HG02798 (cell line): ENCODE data around the gene SKAP1.
"Not testable (repeated sequence)": the region's sequence is repeated elsewhere in the genome, so short reads cannot be mapped to it uniquely, and the experiment has no call there.

ENCODE experiments used
- ATAC-seq: cut with Tn5 transposase; IDR thresholded peaks from one replicate; pipeline ENCODE4 v1.9.1; 2021; ENCODE audit warnings: mild to moderate bottlenecking; ENCODE audit not compliant: unreplicated experiment, poor library complexity

Gene SKAP1

DNA sequence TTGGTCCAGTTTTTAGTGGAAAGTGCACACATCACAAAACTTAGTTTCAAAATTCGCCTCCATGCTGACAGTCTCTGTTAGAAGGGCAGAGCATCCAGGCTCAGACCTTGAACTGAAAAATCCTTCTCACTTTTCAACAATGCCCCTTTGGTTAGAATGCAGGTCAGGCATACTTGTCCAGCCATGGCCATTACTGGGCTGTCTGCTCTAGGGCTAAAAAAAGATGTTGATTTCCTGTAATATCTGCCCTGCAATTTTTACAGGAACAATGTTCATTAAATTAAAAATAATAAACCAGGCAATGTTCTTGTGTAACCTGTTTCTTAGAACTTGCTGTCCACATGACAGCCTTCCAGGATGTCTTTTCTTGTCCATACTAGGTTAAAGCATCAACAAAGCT lies 200.1 kb downstream of the SKAP1 start:
- ATAC-seq: no peak

DNA sequence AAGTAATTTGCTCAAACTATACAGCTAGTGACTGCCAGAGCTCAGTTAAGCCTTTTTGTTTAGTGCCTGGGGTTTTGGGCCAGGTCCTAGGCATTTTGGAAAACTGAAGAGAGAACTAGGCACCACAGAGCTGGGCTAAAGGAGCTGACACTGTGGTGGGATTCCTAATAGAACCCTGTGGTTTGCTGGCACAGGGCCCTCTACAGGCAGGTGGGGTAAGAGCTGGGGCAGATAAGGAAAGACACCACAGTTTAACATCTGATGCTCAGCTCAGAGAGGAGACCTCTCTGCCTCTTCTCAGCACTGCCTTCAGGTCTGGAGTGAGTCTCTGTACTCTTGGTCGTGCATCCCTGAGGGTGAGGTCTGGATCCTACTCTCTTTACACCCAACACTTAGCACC lies 201.3 kb downstream of the SKAP1 start:
- ATAC-seq: no peak

DNA sequence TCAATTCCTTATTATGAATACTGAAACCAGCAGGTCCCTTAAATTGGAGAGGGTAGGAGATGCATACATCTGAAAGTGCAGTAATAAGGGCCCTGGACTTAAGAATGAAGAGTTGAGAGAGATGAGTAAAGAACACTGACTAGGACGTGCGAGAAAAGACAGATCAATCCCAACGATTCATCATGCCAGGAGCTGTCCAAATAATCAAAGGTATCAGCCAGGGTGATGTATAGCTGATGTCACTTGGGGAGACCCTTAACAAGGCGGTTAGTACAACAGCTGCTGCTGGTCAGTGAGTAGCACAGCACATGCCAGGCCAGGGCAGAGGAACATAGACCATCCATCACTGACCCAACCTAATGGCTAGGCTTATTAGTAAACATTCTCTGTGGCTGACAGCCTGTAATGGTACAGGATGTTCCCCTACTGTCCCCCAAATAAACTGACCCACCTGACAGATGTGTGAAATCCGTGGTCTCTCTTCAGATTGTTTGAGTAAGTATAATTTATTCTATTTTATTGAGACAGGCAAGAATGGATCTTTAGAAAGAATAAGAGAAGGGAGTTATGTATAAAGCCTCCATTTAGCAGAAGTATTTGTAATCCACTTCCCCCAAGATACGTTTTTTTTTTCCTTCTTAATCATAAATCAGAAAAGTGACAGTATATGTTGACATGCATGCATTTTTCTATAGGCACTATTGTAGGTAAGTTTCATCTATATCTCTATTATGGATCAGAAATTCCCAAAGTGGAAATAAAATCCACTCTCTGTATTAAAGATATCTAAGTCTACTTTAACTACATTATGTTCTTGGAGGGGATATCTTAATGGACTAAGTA lies 204.1 kb downstream of the SKAP1 start:
- no peak for ATAC-seq

DNA sequence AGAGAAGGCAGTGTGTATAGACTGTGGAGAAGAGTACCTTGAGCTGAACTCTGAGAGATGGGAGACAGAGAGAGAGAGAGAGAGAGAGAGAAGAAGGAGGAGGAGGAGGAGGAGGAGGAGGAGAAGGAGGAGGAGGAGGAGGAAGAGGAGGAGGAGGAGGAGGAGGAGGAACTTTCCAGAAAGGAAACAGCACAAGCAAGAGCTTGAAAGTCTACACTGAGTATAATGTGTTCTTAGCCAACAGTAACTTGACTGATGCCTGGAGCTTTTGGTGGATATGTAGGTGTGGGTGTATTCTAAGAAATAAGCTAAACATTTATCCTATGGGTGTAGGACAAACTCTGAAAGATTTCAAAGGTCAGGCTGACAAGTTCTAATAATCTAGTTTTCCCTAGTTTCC lies 206.1 kb downstream of the SKAP1 start:
- no peak for ATAC-seq

DNA sequence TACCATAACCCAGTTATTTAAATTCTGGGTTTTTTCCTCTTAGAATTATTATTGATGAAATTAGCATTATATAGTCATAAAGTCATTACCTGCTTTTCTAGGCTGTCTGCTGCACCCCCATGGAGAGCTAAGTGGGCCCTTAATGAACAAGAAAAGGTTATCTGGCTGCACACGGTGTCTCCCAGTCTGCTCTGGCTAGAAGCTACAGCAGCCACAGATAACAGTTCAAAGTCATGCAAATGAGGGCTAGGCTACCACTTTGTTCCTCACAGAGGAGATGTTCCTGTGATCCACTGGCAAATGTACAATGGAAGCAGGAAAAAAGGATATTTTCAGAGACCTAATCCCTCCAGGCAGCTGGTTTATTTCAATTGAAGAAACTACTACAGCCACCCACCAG lies 210.4 kb downstream of the SKAP1 start:
- no peak for ATAC-seq

DNA sequence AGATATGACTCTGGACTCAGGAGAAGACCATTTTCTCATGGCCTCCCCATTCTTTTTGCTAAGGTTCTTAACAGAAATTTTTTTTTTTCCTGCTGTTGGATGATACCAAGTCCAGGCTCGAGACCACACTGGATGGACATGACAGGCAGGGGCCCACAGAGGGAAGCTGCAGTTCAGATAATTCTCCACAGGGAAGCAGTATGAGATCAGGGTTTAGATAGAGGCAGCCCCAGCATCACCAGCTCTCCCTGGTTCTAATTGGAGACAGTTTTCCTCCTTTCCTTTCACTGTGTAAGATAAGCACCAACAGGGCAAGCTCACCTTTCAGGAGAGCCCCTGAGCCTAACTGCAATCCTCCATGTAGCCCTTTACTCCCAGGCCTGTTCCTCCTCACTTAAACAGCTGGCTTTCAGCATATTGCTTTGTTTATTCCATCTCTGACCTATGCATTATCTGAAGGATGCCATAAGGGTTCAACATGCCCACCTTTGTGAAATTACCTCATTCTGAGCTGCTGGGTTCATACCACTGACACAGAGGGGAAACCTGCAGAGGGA lies 214.4 kb downstream of the SKAP1 start:
- ATAC-seq: no peak

DNA sequence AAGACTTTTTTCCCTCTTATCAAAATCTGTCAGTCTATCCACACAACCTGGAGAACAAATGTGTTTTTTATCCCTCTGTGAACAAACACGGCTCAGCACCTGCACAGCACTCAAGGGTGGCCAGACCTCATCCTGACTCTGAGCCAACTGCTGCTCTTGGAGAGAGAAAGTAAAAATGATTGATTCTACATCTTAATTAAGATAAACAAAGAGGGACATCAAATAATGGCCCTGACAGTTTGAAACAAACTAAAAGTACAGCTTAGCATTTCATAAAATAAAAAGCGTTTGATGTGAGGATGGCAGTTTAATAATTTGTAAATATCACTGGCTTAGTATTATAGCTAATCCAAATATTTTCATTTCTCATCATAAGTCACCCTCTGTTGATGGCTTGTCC lies 216.2 kb downstream of the SKAP1 start:
- no peak for ATAC-seq

DNA sequence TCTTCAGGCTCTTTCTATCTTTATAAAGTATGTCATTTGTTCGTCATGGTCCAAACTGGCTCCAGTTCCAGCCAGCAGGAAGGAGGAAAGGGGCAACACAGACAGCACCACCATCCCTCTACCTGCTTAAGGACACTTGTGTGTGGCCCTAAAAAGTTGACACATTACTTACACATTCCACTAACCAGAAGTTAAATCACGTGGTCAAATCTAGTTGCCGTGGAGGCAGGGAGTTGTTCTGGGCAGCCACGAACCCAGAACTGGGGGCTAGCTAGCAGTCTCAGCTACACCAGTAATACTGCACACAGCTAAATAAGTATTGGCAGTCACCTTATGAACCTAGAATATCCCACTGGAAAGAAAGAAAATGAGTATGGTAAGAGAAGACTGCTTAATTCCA lies 218.2 kb downstream of the SKAP1 start:
- ATAC-seq: no peak

DNA sequence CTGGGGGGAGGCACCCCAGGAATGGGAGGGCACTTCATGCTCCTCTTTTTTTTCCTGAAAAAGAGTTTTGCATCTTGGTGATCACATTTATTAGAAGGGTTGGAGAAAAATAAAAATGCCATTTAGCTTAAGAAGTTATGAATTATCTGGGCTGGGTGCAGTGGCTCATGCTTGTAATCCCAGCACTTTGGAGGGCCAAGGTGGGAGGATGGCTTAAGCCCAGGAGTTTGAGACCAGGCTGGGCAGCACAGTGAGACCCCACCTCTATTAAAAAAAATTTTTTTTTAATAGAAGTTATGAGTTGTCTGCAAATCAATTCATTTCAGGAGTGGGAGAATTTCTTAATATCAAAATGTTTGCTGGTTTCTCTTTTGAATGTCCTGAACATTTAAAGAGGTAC lies 219.0 kb downstream of the SKAP1 start:
- no peak for ATAC-seq

DNA sequence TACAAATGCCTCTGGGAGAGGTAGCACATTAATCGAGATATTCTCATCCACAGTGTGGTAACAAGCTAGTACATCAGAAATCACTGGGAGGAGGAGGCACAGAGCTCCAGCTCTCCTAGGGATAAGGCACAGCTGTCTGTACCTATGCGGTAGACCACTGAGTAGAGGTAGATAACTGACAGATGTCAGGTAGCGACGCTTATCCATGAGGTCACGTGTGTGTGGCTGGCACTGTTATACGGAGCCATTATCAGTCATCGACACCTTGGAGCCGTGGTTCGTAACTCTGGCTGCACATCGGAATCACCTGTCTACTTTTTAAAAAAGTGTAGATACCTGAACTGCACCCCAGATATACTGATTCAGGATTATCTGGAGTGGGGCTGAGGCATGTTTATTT lies 220.0 kb downstream of the SKAP1 start:
- ATAC-seq: no peak

DNA sequence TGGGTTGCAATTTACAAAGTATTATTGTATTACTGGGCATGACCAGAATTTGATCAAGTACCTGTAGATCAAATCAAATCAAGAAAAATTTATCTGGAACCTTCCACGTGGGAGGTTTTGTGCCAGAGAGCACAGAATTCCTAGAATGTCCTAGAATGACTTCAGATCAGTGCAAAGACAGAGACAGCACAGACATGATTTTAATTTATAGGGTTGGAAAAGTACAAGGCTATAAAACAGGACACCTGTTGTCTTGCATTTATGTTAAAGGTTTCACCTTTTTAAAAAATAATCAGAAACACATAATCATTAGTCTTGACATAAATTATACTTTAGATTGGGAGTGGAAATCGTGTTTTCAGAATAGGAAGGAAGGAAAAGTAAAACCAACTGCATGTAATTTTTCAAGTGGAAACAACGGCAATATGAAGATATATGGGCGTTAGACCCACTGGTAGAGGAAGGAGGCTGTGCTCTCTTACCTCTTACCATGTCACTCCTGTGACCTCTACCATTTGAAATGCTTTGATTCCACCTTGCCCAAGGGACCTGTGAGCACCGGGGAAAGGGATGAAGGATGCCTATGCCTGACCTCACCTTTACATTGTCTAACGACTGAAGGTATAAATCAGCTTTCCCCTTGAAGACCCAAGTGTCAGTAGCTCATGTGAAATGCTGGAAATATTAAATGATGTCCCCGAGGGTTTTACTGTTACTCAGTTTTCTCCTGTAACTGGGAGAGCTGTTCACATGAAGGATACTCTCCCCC lies 222.1 kb downstream of the SKAP1 start:
- ATAC-seq: no peak

DNA sequence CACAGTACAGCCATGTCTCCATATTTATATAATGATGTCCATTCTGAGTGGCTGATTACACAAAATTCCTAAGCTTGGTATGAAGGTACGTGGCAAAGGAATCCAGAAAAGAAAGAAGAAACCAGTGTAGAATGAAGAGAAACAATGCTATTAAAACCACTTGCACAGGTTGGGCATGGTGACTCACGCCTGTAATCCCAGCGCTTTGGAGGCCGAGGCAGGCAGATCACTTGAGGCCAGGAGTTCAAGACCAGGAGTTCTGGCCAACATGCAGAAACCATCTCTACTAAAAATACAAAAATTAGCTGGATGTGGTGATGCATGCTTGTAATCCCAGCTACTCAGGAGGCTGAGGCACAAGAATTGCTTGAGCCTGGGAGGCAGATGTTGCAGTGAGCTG lies 223.0 kb downstream of the SKAP1 start:
- ATAC-seq: not testable (repeated sequence)

DNA sequence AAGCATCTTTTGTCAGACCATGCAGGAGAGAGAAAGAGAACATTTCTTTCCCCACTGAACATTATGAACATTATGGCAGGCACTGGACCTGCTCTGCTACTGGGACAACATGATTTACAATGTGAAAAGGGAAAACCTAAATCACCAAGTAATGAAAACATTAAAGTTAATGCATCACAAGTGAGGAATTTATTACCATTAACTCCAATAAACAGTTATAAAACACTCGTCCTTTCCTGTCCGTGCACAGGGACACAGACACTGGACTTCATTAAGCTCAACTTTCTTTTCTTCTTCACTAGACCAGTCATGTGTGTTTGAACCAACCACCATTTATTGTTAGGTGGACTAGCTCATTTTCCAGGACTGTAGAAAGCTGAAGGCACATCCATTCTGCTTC lies 227.1 kb downstream of the SKAP1 start:
- ATAC-seq: no peak

DNA sequence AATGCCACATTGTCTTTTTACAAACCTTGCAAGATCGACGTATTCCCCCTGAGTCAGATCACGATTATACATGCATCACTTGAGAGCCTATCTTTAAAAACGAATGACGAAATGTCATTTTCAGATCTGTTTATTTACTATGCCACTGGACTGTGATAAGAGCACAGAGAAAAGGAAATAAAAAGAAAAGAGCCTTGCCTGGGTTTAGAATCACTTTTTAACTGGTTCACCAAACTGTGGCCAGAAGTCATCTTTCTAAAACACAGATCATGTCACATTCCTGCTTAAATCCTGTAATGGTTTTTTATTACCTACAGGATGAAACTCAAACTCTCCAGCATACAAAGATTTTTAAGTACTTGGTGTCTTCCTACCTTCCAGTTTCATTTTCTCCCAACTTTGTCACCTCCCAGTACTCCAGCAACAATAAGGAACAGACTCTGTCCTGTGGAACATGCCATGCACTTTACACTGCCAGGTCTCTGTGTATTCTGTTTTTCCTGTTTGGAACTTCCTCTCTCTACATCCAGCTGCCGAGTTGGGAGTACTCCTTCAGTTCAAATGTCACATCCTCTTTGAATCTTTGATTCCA lies 231.0 kb downstream of the SKAP1 start:
- no peak for ATAC-seq

DNA sequence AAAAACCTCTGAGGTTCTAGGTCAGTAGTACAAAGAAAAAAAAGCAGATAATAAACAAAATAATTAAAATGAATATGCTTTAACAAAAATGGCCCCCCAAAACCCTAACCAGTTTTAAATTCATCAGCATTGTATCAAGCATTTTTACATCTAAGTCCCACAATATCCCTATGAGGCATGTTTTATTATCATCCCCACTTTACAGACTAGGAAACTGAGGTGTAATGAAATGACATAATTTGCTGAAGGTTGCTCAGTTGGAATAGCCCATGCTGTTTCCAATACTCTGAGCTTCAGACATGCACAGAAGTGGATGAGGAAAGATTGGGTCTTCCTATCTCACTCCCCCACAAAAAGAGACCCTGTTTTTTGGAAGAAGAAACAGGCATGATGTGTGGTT lies 234.1 kb downstream of the SKAP1 start:
- no peak for ATAC-seq

DNA sequence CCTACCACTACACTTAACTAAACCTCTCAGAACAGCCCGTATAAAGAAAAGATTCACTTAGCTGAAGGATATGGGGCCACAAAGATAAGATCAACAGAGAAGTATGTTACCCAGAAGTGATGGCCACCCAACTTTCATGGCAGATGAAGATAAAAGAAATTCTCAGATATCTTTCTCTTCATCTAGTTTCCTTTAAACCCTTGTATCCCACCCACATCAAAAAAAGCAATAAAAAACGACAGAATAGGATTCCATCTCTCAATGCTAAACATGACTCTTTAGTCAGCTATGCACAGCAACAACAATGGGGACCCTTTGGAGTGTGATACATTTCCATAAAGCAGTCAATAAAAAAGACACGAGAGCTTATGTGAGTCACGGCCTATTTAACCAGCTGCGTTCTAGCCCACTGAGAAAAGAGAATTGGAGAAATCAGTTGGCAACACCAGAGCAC lies 235.9 kb downstream of the SKAP1 start:
- no peak for ATAC-seq

DNA sequence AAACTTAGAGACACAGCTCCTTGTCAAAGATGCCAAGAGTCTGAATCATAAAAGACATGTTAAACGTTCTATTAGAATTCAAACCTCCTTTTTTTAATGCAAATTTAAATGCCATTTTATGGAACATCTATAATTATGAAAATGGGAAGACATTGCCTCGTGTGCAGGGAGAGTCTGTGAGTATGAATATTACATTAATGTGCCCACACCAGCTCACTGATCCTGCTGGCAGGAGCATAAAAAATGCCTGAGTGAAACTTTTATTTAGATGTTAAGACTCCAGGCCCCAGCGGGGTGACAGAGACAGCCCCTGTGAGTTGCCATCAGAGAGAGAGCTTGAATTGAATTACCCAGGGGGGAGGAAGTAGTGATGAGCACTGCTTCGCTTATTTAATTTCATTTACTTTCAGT lies 237.7 kb downstream of the SKAP1 start:
- ATAC-seq: no peak

DNA sequence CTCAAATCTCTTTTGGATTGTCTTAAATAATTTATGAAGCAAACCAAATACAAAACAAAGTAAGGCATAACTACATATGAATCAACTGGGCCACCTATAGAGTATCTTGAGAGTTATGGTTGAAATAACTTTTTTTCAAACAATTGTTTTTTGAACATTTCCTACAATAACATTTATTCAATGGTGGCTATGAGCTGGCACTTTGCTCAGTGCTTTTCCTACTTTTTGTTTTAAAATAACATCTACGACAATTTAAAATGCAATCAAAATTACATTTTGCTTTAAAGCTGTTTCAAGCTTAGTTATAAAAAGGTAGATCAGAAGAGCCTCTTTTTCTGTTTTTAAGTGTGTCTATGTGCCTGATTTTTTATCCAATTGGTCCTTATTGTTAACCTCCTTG lies 238.7 kb downstream of the SKAP1 start:
- ATAC-seq: no peak

DNA sequence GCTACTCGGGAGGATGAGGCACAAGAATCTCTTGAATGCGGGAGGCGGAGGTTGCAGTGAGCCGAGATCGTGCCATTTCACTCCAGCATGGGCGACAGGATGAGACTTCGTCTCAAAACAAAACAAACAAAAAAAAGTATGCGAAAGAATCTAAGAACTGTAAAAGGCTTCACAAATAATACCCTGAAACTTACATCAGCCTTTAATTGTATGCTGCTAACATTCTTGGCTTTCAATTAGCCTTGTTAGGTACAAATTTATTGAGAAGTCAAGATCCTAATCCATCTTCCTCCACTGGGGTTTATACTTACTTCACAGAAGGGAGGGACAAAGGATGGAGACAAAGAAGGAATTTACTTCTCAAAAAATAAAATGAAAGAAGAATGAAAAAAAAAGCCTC lies 239.1 kb downstream of the SKAP1 start:
- ATAC-seq: no peak

DNA sequence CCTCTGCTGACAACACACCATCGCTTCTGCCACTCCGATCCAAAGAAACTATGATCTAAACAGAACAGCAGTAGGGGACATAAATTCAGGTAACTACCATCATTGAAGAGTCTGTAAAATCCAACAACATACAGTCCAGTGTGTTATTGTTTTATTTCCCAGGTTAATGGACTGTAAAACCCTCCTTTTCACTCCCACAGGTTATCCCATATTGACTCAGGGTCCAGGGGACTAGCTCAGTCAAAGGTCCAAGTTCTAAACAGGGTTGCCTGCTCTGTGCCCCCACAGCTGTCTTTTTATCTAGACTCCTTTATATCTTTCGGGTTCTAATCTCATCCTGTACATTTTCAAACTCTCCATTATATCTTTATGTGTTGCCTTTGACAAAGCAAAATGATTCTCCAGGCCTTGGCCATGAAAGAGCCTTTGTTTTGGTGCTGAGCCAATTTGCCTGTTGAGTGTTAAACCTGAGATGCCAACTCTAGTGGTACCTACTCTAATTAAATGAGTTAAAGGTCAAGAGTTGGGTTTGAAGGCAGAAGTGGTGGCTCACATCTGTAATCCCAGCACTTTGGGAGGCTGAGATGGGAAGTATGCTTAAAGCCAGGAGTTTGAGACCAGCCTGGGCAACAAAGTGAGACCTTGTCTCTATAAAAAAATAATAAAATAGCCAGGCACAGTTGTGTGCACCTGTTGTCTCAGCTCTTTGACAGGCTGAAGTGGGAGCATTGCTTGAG lies 242.0 kb downstream of the SKAP1 start:
- no peak for ATAC-seq
